PC-9 (cell line): ENCODE data around the gene TBX3. TPM values are rescaled to one million over a fixed set of nuclear protein-coding genes. Genes with fewer than 3 reads are reported as not detected.

Source experiments
- BruUV-seq: library from RNA; stranded (reverse); fragments of 400-500 nt; replicated peaks from 2 replicates; lab custom pipeline; 2021; lab: Mats Ljungman, UMichigan
- CTCF ChIA-PET: fragments of 300-600 bp; sonication (Branson Sonifier 250); formaldehyde crosslinking; loops from one replicate; lab custom pipeline; 2022; ENCODE audit warnings: antibody characterized with exemption; lab: Charles Lee
- POLR2A ChIA-PET: fragments of 300-600 bp; sonication (Branson Sonifier 250); formaldehyde crosslinking; loops from one replicate; lab custom pipeline; 2022; ENCODE audit warnings: antibody characterized with exemption; ENCODE audit not compliant: unreplicated experiment; lab: Charles Lee
- DNase-seq, 2 experiments: peaks; one replicate each; pipeline versions ENCODE4 v3.0.0 to v3.0.0-alpha.2; 2015 to 2022; ENCODE audit warnings: mixed read lengths in 1 of 2
- H2AFZ ChIP-seq: fragments of 200-600 bp; sonication (generic); 2 replicates; pipeline ENCODE4 v1.8.1; 2017; ENCODE audit warnings: antibody characterized with exemption
- H3F3A ChIP-seq: fragments of 200-600 bp; sonication (generic); 2 replicates; pipeline ENCODE4 v1.8.1; 2017; ENCODE audit warnings: antibody characterized with exemption, mild to moderate bottlenecking, low read depth; ENCODE audit not compliant: insufficient read depth
- H3K27ac ChIP-seq: fragments of 200-600 bp; sonication (generic); 2 replicates; pipeline ENCODE4 v1.6.1; 2016; ENCODE audit warnings: mixed run types
- H3K27me3 ChIP-seq: fragments of 200-600 bp; sonication (generic); 2 replicates; pipeline ENCODE4 v1.6.1; 2016; ENCODE audit warnings: low read depth, mixed run types; ENCODE audit not compliant: insufficient read depth
- H3K36me3 ChIP-seq: fragments of 200-600 bp; sonication (generic); 2 replicates; pipeline ENCODE4 v1.6.1; 2016; ENCODE audit warnings: low read depth, mixed run types
- H3K4me1 ChIP-seq: fragments of 200-600 bp; sonication (generic); replicated peaks from 2 replicates; pipeline ENCODE4 v1.6.1; 2016; ENCODE audit warnings: mixed run types; ENCODE audit not compliant: insufficient read depth
- H3K4me2 ChIP-seq: fragments of 200-600 bp; sonication (generic); 2 replicates; pipeline ENCODE4 v1.6.1; 2017; ENCODE audit warnings: mixed run types
- H3K4me3 ChIP-seq: fragments of 200-600 bp; sonication (generic); 2 replicates; pipeline ENCODE4 v1.6.1; 2016; ENCODE audit warnings: mixed run types
- H3K79me2 ChIP-seq: fragments of 200-600 bp; sonication (generic); 2 replicates; pipeline ENCODE4 v1.6.1; 2017; ENCODE audit warnings: low read depth, mixed run types
- H3K9me2 ChIP-seq: fragments of 200-600 bp; sonication (generic); 2 replicates; pipeline ENCODE4 v1.8.1; 2017; ENCODE audit warnings: mild to moderate bottlenecking; ENCODE audit not compliant: insufficient read depth
- H3K9me3 ChIP-seq: fragments of 200-600 bp; sonication (generic); 2 replicates; pipeline ENCODE4 v1.8.1; 2016; ENCODE audit warnings: low read depth; ENCODE audit not compliant: insufficient read depth
- H4K20me1 ChIP-seq: fragments of 200-600 bp; sonication (generic); 2 replicates; pipeline ENCODE4 v1.8.1; 2017; ENCODE audit not compliant: insufficient read depth
- EZH2 ChIP-seq: fragments of 200-600 bp; sonication (generic); IDR thresholded peaks from 2 replicates; pipeline ENCODE4 v1.8.0; 2017; ENCODE audit warnings: antibody characterized with exemption, low read depth
- intact Hi-C: fragments of 100-400 bp; cut with micrococcal nuclease; formaldehyde crosslinking; loops from one replicate; pipeline ENCODE4 v1.10.0; 2022; ENCODE audit not compliant: unreplicated experiment
- total RNA-seq: library from RNA; stranded (reverse); gene quantifications from 2 replicates; pipeline ENCODE4 v1.2.3, GENCODE V29; 2021
- TF ChIP-seq, protein P1 (sequence below): fragments of 200-600 bp; sonication (generic); conservative IDR thresholded peaks from 2 replicates; pipeline ENCODE4 v1.6.1; 2017; ENCODE audit warnings: mixed run types, antibody characterized with exemption, mild to moderate bottlenecking, moderate library complexity

Gene TBX3
- total RNA-seq, 1 experiment from 2014 or later, result not detected

DNA sequence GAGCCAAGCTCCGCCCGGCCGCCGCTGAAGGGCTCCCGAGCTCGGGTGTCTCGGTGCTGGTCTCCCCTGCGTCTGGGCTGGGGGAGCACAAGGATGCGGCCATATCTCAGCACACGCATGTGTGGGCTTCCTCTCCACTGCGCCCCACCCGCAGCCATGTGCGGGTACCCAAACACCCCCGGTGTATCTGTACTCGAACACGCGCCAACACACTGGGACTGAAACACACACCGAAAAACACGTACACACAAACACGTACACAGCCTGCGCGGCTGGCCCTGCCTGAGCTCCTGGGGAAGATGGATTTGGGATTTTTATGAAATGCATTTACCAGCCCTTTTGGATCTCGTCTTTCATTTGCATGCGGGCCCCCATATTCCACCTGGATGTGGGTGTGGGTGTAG, 897 bp upstream of the TBX3 start:
- POLR2A ChIA-PET, result no interaction called here

GRCh38 chr12:114683709-114684097, 272 bp downstream of the TBX3 start:
- H2AFZ ChIP-seq, result no peak overlapping the region
- TF ChIP-seq, protein P1, sequence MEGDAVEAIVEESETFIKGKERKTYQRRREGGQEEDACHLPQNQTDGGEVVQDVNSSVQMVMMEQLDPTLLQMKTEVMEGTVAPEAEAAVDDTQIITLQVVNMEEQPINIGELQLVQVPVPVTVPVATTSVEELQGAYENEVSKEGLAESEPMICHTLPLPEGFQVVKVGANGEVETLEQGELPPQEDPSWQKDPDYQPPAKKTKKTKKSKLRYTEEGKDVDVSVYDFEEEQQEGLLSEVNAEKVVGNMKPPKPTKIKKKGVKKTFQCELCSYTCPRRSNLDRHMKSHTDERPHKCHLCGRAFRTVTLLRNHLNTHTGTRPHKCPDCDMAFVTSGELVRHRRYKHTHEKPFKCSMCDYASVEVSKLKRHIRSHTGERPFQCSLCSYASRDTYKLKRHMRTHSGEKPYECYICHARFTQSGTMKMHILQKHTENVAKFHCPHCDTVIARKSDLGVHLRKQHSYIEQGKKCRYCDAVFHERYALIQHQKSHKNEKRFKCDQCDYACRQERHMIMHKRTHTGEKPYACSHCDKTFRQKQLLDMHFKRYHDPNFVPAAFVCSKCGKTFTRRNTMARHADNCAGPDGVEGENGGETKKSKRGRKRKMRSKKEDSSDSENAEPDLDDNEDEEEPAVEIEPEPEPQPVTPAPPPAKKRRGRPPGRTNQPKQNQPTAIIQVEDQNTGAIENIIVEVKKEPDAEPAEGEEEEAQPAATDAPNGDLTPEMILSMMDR, result no peak
- no peak for TF ChIP-seq EZH2
- CTCF ChIA-PET, result no interaction called here

More for the DNA sequence above, 897 bp upstream of the TBX3 start:
- CTCF ChIA-PET, result no interaction called here
- TF ChIP-seq EZH2, result no peak
- TF ChIP-seq, protein P1, result no peak
- Histone ChIP-seq H3K4me3 (no peak overlapping the region), H3K4me2 (no peak overlapping the region), H2AFZ (no peak overlapping the region), H3K9me3 (no peaks in the 10 kb centered on the region), H3F3A (no peaks in the 10 kb centered on the region), H4K20me1 (no peaks in the 10 kb centered on the region), H3K79me2 (no peaks in the 10 kb centered on the region), H3K27ac (no peak overlapping the region), H3K36me3 (no peaks in the 10 kb centered on the region), H3K4me1 (no peaks in the 10 kb centered on the region), H3K9me2 (no peaks in the 10 kb centered on the region), H3K27me3 (peaks cover 90% of the 10 kb centered on the region)
- BruUV-seq, result no TSS peak
- intact Hi-C loops, result no loop called here
- DNase-seq, result no peak

GRCh38 chr12:114682785-114683708, 928 bp downstream of the TBX3 start:
- Histone ChIP-seq H3K9me3 (no peaks in the 10 kb centered on the region), H4K20me1 (no peaks in the 10 kb centered on the region; the same call in 1 of the 2 replicates), H3K27ac (no peak overlapping the region), H3K4me2 (no peak overlapping the region), H3K36me3 (no peaks in the 10 kb centered on the region), H3F3A (no peaks in the 10 kb centered on the region), H3K9me2 (no peaks in the 10 kb centered on the region), H3K79me2 (no peaks in the 10 kb centered on the region), H3K27me3 (peaks cover 89% of the 10 kb centered on the region), H3K4me1 (no peaks in the 10 kb centered on the region), H3K4me3 (no peak overlapping the region), H2AFZ (no peak overlapping the region)
- TF ChIP-seq EZH2, result no peak
- TF ChIP-seq, protein P1, result no peak
- intact Hi-C loops, result no loop called here
- POLR2A ChIA-PET, result no interaction called here
- CTCF ChIA-PET, result no interaction called here
- no TSS peak for BruUV-seq
- no peak for DNase-seq

More at GRCh38 chr12:114683709-114684097, 272 bp downstream of the TBX3 start:
- no peak overlapping the region for H3K4me3 ChIP-seq
- H3K9me2 ChIP-seq, result no peaks in the 10 kb centered on the region
- no peaks in the 10 kb centered on the region for H3K4me1 ChIP-seq
- H3K27me3 ChIP-seq, result peaks cover 88% of the 10 kb centered on the region
- POLR2A ChIA-PET, result no interaction called here
- H3K9me3 ChIP-seq, result no peaks in the 10 kb centered on the region
- intact Hi-C loops, result no loop called here
- H3K4me2 ChIP-seq, result no peak overlapping the region
- no peaks in the 10 kb centered on the region for H3K79me2 ChIP-seq
- H3K27ac ChIP-seq, result no peak overlapping the region
- no peaks in the 10 kb centered on the region for H3K36me3 ChIP-seq
- DNase-seq, result no peak
- no peaks in the 10 kb centered on the region for H3F3A ChIP-seq
- no peaks in the 10 kb centered on the region; the same call in 1 of the 2 replicates for H4K20me1 ChIP-seq
- BruUV-seq, result no TSS peak
